HTR-8/SVneo (cell line): ENCODE results near the gene DAZAP1.

Experiments
- DNase-seq: peaks from one replicate; pipeline ENCODE4 v3.0.0; 2011; ENCODE audit warnings: low spot score, mixed read lengths; ENCODE audit not compliant: insufficient read length
- FAIRE-seq: peaks from 2 replicates; lab custom pipeline; 2011; peaks lifted over from hg19 to GRCh38; lab: Jason Lieb, UNC

The DAZAP1 gene

GRCh38 chr19:1392407-1392806 is 15.0 kb upstream of the DAZAP1 start:
- no peak for FAIRE-seq

GRCh38 chr19:1392939-1393530 is 14.4 kb upstream of the DAZAP1 start:
- no peak for FAIRE-seq
- no peak for DNase-seq

More at GRCh38 chr19:1392407-1392806, 15.0 kb upstream of the DAZAP1 start:
- no peak for DNase-seq

GRCh38 chr19:1393841-1394240 is 13.5 kb upstream of the DAZAP1 start:
- DNase-seq (no peak), FAIRE-seq (no peak)

GRCh38 chr19:1394252-1395193 is 12.9 kb upstream of the DAZAP1 start:
- DNase-seq (no peak), FAIRE-seq (no peak)

- no peak for FAIRE-seq
- DNase-seq: no peak
Measured at GRCh38 chr19:1395194-1396018, 12.0 kb upstream of the DAZAP1 start.

GRCh38 chr19:1396019-1396767 is 11.2 kb upstream of the DAZAP1 start:
- no peak for DNase-seq
- FAIRE-seq: no peak

- no peak for DNase-seq
Measured at GRCh38 chr19:1396768-1397679, 10.4 kb upstream of the DAZAP1 start.

GRCh38 chr19:1397838-1398237 is 9.5 kb upstream of the DAZAP1 start:
- FAIRE-seq (no peak), DNase-seq (no peak)

More at GRCh38 chr19:1396768-1397679, 10.4 kb upstream of the DAZAP1 start:
- no peak for FAIRE-seq

- DNase-seq: no peak
- no peak for FAIRE-seq
Measured at GRCh38 chr19:1399079-1399478, 8.3 kb upstream of the DAZAP1 start.

- DNase-seq: no peak
- no peak for FAIRE-seq
Measured at GRCh38 chr19:1399745-1400144, 7.6 kb upstream of the DAZAP1 start.

GRCh38 chr19:1400281-1401137 is 6.9 kb upstream of the DAZAP1 start:
- DNase-seq: no peak

GRCh38 chr19:1401138-1401888 is 6.1 kb upstream of the DAZAP1 start, which contains the start of gene GAMT:
Gene GAMT (minus strand): TSS chr19:1401542. CDS start chr19:1401476, 66 bp downstream.
- no peak for FAIRE-seq
- peak; percentile 61 for DNase-seq

More at GRCh38 chr19:1400281-1401137, 6.9 kb upstream of the DAZAP1 start:
- no peak for FAIRE-seq

- DNase-seq: no peak
- no peak for FAIRE-seq
Measured at GRCh38 chr19:1401889-1402217, 5.5 kb upstream of the DAZAP1 start.

- FAIRE-seq: no peak
Measured at GRCh38 chr19:1402411-1403070, 4.8 kb upstream of the DAZAP1 start.

GRCh38 chr19:1406774-1407527 is 435 bp upstream of the DAZAP1 start:
- FAIRE-seq (peak; percentile 80), DNase-seq (peak; percentile 93)

More at GRCh38 chr19:1402411-1403070, 4.8 kb upstream of the DAZAP1 start:
- no peak for DNase-seq
